ENCODE results near the gene CBLN3.

GRCh38 chr14:24432259-24433131, 3.0 kb upstream of the CBLN3 start:
- no peak for TF ChIP-seq CTCF (conservative IDR thresholded peaks at IDR 0.05; ENCODE audit: low read depth, low read length)
- no peak for TF ChIP-seq EZH2 (IDR thresholded peaks at IDR 0.05; ENCODE audit: low read length, unreplicated experiment)

Data from PC-3 (cell line).